ENCODE results near the gene SPTBN1.

Gene SPTBN1

GRCh38 chr2:54432251-54433015, 23.7 kb upstream of the SPTBN1 start:
- DNase-seq (ENCODE audit: low read depth in 1 of 2, low spot score in 1 of 2), result no peak

- no peak for DNase-seq (ENCODE audit: low read depth in 1 of 2, low spot score in 1 of 2)
These were observed 21.9 kb upstream of the SPTBN1 start for GRCh38 chr2:54434229-54434628.

- no peak for DNase-seq (ENCODE audit: low read depth in 1 of 2, low spot score in 1 of 2)
These were observed 21.4 kb upstream of the SPTBN1 start for GRCh38 chr2:54434711-54435110.

GRCh38 chr2:54435325-54436226, 20.6 kb upstream of the SPTBN1 start:
- no peak for DNase-seq (ENCODE audit: low read depth in 1 of 2, low spot score in 1 of 2)

GRCh38 chr2:54437588-54437987, 18.5 kb upstream of the SPTBN1 start:
- no peak for DNase-seq (ENCODE audit: low read depth in 1 of 2, low spot score in 1 of 2)

- DNase-seq (ENCODE audit: low read depth in 1 of 2, low spot score in 1 of 2), result no peak
These were observed 17.9 kb upstream of the SPTBN1 start for GRCh38 chr2:54438271-54438670.

- DNase-seq (ENCODE audit: low read depth in 1 of 2, low spot score in 1 of 2), result no peak
These were observed 16.5 kb upstream of the SPTBN1 start for GRCh38 chr2:54439582-54439981.

GRCh38 chr2:54440050-54440449, 16.1 kb upstream of the SPTBN1 start:
- DNase-seq (ENCODE audit: low read depth in 1 of 2, low spot score in 1 of 2), result no peak

- no peak for DNase-seq (ENCODE audit: low read depth in 1 of 2, low spot score in 1 of 2)
These were observed 11.6 kb upstream of the SPTBN1 start for GRCh38 chr2:54444503-54444902.

GRCh38 chr2:54446122-54446521, 10.0 kb upstream of the SPTBN1 start:
- DNase-seq (ENCODE audit: low read depth in 1 of 2, low spot score in 1 of 2), result no peak

GRCh38 chr2:54446625-54447024, 9.5 kb upstream of the SPTBN1 start:
- no peak for DNase-seq (ENCODE audit: low read depth in 1 of 2, low spot score in 1 of 2)

GRCh38 chr2:54454548-54455130, 1.5 kb upstream of the SPTBN1 start:
- DNase-seq (ENCODE audit: low read depth in 1 of 2, low spot score in 1 of 2), result no peak

GRCh38 chr2:54455131-54455562, 980 bp upstream of the SPTBN1 start:
- no peak for DNase-seq (ENCODE audit: low read depth in 1 of 2, low spot score in 1 of 2)

GRCh38 chr2:54456362-54456611, 160 bp downstream of the SPTBN1 start:
- DNase-seq (ENCODE audit: low read depth in 1 of 2, low spot score in 1 of 2), result no peak

GRCh38 chr2:54456612-54457322, 640 bp downstream of the SPTBN1 start:
- DNase-seq (ENCODE audit: low read depth in 1 of 2, low spot score in 1 of 2), result no peak

GRCh38 chr2:54457323-54458023, 1.3 kb downstream of the SPTBN1 start:
- DNase-seq (ENCODE audit: low read depth in 1 of 2, low spot score in 1 of 2), result no peak

- DNase-seq (ENCODE audit: low read depth in 1 of 2, low spot score in 1 of 2), result no peak
These were observed 2.9 kb downstream of the SPTBN1 start for GRCh38 chr2:54459037-54459441.

GRCh38 chr2:54461261-54461660, 5.1 kb downstream of the SPTBN1 start:
- DNase-seq (ENCODE audit: low read depth in 1 of 2, low spot score in 1 of 2), result no peak

GRCh38 chr2:54464341-54464740, 8.2 kb downstream of the SPTBN1 start:
- no peak for DNase-seq (ENCODE audit: low read depth in 1 of 2, low spot score in 1 of 2)

GRCh38 chr2:54465143-54465542, 9.0 kb downstream of the SPTBN1 start:
- DNase-seq (ENCODE audit: low read depth in 1 of 2, low spot score in 1 of 2), result no peak

- DNase-seq (ENCODE audit: low read depth in 1 of 2, low spot score in 1 of 2), result no peak
These were observed 10.7 kb downstream of the SPTBN1 start for GRCh38 chr2:54466870-54467269.

All from activated T-helper 1 cell treated with anti-CD3 and anti-CD28 coated beads, Interleukin-2, amount 50 U/mL, for 16 hours (primary cell).